Measurements from ENCODE around the gene POLR2M.

POLR2M gene

DNA sequence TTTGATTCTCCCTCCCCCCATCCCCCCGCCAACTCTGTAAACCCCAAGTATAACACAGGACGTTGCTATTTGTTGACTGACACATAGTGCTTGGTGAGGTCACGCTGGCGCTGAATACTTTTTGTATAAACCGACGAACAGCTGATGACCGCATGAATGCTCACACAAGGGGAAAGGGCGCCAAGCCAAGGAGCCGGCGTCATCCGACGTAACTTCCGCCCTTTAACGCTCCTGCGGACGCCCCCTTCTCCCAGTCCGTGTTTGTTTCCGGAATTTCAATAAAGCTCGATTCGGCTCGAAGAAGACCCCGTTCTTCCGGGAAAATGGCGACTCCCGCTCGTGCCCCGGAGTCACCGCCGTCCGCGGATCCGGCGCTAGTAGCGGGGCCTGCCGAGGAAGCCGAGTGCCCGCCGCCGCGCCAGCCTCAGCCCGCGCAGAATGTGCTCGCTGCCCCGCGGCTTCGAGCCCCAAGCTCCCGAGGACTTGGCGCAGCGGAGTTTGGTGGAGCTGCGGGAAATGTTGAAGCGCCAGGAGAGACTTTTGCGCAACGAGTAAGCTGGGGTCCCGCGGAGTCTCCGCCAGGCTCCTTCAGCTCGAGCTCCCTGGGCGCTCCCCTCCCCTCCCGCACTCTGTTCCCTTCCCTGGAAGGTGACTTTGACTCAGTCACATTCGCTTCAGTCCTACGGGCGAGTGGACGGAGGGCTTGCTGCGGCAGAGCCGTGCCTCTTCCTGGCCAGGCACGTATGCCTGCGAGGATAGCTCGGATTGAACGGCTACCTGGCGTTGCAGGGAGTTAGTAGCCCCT, at the start of gene POLR2M:
Gene POLR2M (plus strand): TSS at position 310 of the 805 bp plus-strand sequence. CDS start 129 bp downstream, at position 439.
- peak; percentile 70 to 91 for DNase-seq (ENCODE audit: low read depth in 1 of 2, low spot score in 1 of 2)

DNA sequence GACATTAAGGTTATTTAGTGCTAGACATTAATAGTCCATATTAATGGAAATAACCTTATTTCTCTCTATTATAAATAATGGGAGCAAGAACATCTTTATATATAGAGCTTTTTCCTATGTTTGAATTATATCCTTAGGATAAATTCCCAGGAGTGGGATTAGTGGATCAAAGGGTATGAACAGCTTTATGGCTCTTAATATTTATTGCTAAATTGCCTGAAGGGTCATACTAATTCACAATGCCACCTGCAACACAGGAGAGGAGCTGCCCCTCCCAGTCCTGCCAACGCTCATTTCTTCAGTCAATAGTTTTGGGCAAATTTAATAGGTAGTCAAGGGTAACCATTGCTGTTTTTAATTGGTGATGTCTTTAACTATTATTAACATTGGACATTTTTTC, 48.9 kb upstream of the POLR2M start:
- DNase-seq (ENCODE audit: low read depth in 1 of 2, low spot score in 1 of 2) = no peak

DNA sequence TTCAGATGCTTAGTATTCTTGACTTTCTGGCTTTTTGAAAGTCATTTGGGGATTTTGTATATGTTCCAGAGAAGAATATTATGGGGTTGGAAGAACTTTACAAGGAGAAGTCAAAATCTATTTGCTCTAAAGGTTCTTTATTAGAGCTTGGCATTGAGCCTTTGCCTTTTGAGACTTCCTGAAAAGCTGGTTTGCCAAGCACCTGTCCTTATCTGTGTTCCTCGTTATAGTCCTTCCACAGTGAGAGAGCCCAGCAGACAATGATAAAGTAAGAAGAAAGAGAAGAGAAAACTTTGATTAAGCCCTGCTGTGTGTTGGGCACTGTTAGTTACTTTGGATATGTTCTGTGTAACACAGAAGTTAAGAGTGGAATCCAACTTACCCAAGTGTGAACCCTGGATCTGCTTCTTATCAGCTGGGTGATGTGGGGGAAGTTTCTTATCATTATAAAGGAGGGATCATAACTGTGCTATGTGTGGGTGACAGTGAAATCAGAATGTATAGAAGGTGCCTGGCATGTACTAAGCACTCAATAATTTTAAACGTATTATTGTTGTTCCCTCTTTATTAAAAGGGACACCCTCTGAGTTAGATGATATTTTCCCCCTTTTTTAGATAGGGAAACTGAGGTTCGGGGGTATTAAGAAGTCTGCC, 44.3 kb upstream of the POLR2M start:
- no peak for DNase-seq (ENCODE audit: low read depth in 1 of 2, low spot score in 1 of 2)

DNA sequence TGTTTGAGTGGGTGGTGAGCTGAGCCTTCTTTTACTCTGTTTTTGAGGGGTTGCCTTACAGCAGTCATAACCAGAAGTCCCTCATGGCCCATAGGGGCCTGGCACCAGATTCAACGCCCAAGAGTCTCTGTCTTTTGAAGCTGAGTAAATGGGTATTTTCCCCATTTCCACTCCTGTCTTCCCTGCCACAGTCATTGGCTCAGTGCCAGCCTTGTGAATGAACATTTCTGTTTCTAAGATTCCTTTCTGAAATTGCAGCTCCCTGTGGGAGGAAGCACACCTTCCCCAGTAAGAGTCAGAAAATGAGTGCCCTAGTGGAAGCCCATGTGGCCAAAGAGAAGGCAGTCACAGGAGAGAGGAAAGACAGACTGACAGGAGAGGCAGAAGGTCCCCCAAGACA, 43.7 kb upstream of the POLR2M start:
- no peak for DNase-seq (ENCODE audit: low read depth in 1 of 2, low spot score in 1 of 2)

DNA sequence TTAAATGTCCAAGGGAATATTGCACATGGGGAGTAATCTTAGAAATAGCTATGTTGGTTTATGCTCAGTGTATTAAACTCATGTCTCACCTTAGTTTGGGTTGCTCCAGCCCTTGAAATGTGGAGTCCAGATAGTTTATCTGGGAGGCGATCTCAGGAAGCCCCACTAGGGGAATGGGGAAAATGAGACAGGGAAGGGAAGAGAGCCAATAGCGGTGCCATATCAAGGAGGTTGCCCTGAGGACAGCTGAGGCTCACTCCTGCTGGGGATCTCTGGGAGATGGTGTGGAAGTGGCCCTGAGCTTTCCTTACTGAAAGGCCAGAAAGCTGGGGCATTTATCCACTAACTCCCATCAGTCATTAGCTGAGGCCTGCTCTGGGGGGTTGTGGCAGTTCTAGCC, 43.3 kb upstream of the POLR2M start:
- no peak for DNase-seq (ENCODE audit: low read depth in 1 of 2, low spot score in 1 of 2)

DNA sequence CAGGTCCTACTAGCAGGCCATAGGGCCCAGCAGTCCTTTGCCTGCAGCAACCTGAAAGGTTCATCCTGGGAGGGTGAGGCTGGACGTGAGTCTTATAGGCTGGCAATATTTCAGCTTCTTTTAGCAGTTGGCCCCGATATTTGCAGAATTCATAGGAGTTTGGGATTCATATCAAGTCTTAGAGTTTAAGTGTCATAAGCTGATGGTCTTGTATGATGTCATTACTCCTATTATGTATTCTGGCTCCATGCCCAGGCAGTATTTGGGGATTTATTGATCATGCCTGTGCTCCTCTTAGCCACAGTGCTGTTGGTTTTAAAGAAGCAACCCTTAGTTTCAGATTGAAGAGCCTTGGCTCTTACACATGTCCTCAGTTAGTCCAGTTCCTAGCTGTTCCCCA, 41.3 kb upstream of the POLR2M start:
- DNase-seq (ENCODE audit: low read depth in 1 of 2, low spot score in 1 of 2) = no peak

GRCh38 chr15:57665939-57666338, 40.6 kb upstream of the POLR2M start:
- DNase-seq (ENCODE audit: low read depth in 1 of 2, low spot score in 1 of 2) = no peak

GRCh38 chr15:57667171-57667849, 39.2 kb upstream of the POLR2M start:
- no peak for DNase-seq (ENCODE audit: low read depth in 1 of 2, low spot score in 1 of 2)

GRCh38 chr15:57668016-57668415, 38.5 kb upstream of the POLR2M start:
- no peak for DNase-seq (ENCODE audit: low read depth in 1 of 2, low spot score in 1 of 2)

DNA sequence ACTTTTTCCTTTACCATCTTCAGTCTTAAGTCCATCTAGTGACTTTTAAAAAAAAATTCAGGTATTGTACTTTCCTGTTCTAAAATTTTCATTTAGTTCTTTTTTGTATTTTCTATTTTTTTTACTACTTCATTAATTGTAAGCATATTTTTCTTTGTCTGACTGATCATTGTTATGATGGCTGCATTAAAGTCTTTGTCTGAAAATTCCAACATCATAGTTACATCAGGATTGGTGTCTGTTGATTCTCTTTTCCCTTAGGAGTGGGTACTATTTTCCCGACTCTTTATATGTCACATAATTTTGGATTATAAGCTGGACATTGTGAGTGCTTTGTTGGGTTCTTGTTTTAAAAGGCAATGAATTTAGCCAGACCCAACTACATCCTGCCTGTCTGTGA, 34.9 kb upstream of the POLR2M start:
- DNase-seq (ENCODE audit: low read depth in 1 of 2, low spot score in 1 of 2) = no peak

DNA sequence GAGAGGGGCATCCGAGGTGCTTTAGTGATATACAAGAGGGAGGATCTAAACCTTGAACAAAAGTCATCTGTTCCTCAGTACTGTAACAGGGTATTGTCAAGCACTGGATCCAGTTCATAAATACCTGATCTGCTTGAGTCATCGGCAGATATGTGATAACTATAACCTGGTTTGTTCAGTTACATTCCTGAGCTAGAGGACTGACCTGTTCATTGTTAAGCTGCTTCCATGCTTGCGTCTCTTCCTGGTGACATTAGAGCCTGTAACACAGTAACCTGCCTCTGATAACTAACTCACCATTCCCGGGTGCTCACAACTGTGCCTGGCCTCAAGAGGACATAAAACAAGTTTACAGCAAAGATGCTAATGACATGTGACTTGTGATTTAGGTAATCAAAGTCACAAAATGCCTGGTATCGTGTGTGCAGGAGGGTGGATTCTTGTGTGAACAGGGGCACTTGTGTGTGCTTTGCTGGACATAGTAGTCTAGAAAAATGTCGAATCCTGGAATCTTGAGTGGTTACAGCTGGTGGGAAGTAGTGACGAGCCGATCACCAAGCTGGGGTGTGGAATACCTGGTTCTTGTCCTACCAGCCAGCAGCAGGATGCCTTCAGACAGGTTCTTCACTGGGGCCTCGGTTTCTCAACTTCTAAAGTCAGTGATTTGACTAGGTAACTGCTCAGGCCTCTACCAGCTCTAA, 30.9 kb upstream of the POLR2M start:
- DNase-seq (ENCODE audit: low read depth in 1 of 2, low spot score in 1 of 2) = no peak

DNA sequence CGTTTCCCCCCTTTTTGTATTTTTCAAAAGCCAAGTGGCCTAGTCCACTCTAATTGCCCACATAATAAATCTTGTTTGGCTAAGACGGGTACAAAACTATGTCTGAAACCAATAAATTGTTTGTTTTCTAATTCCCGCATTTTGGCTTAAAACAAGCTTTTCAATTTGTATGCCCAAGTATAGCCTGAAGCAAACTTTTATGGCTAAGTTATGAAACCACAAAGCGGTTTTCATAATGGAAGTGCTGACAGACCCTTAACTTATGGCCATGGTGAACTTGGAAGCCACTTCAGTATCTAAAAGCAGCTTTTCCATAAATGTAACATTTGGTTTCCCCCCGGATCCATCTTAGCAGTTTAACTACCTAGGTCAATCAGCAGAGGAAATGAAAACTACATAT, 29.9 kb upstream of the POLR2M start:
- no peak for DNase-seq (ENCODE audit: low read depth in 1 of 2, low spot score in 1 of 2)

- DNase-seq (ENCODE audit: low read depth in 1 of 2, low spot score in 1 of 2) = no peak
Observed at GRCh38 chr15:57677204-57677603, 29.3 kb upstream of the POLR2M start.

GRCh38 chr15:57680021-57680420, 26.5 kb upstream of the POLR2M start:
- DNase-seq (ENCODE audit: low read depth in 1 of 2, low spot score in 1 of 2) = no peak

DNA sequence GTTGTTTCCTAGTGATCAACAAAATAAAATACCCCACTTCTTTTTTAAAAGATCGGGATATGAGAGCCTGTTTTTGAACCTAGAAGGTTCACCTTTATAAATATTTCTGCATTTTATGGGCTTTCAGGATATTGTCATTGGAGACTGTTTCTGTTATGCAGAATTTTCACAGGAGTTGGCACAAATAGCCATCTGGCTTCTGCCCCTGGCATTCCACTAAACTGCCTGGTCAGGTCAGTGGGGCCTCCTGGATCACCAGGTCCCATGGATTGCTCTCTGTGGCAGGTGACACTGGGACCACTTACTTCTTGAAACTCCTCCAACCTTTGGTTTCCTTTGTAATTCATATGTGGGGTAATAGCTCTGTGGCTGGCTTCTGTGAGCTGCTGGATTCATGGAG, 25.5 kb upstream of the POLR2M start:
- DNase-seq (ENCODE audit: low read depth in 1 of 2, low spot score in 1 of 2) = no peak

GRCh38 chr15:57683481-57683880, 23.0 kb upstream of the POLR2M start:
- no peak for DNase-seq (ENCODE audit: low read depth in 1 of 2, low spot score in 1 of 2)

GRCh38 chr15:57684491-57685151, 21.9 kb upstream of the POLR2M start:
- DNase-seq (ENCODE audit: low read depth in 1 of 2, low spot score in 1 of 2) = no peak

DNA sequence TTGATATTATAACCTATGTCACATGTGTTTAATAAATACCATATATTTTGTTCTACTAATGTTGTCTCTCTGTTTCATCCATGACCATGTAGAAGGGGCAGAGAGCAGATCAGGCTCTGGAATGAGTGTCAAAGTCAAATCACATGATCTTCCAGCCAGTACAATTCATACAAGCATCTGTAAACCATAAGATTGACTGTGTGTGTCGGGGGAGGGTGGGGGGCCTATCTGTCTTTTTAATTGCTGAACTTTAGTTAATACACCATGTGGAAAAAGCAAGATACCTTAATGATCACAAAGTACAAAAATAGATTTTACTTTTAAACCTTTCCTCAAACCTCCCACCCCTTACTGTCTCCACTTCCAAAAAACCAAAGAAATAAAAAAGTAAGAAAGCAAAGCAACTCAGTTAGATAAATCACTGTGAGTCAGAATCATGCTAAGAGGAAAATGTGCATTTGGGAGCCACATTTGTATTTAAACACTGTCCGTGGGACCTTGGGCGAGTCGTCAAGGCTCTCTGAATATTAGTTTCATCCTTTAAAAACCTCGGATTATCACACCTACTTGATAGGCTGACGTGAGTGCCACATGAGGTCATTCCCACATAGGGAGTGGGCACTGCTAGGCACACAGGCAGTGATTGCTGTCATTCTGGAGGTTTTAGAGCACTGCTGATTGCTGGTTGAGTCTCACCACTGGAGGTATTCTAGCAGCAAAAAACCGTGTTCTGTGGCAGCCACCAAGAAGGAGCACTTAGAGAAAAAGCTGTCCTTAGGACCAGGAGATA, 21.0 kb upstream of the POLR2M start:
- no peak for DNase-seq (ENCODE audit: low read depth in 1 of 2, low spot score in 1 of 2)

GRCh38 chr15:57686657-57687056, 19.9 kb upstream of the POLR2M start:
- no peak for DNase-seq (ENCODE audit: low read depth in 1 of 2, low spot score in 1 of 2)

- DNase-seq (ENCODE audit: low read depth in 1 of 2, low spot score in 1 of 2) = no peak
Observed at GRCh38 chr15:57690341-57690966, 16.1 kb upstream of the POLR2M start.

Measured in activated CD4-positive, alpha-beta T cell treated with anti-CD3 and anti-CD28 coated beads, Interleukin-2, amount 50 U/mL, for 24 hours (primary cell).